Trophoblast cell (in vitro differentiated cells and primary cell): ENCODE data around the gene PTPN7.

Experiments used
- DNase-seq, 2 donors: peaks; one replicate each; pipeline ENCODE4 v3.0.0-alpha.2; 2016
- H2AFZ ChIP-seq: 2 replicates; pipeline ENCODE4 v1.6.1; 2013; ENCODE audit warnings: low read length, moderate library complexity, mild to moderate bottlenecking; ENCODE audit not compliant: insufficient read depth, poor library complexity
- H2AK5ac ChIP-seq: 2 replicates; pipeline ENCODE4 v1.6.1; 2013; ENCODE audit warnings: mild to moderate bottlenecking, low read length
- H2BK120ac ChIP-seq: 2 replicates; pipeline ENCODE4 v1.6.1; 2013; ENCODE audit warnings: low read length, mild to moderate bottlenecking, moderate library complexity; ENCODE audit not compliant: insufficient read depth, poor library complexity
- H2BK12ac ChIP-seq: 2 replicates; pipeline ENCODE4 v1.6.1; 2013; ENCODE audit warnings: mild to moderate bottlenecking, low read length, moderate library complexity
- H2BK5ac ChIP-seq: 2 replicates; pipeline ENCODE4 v1.6.1; 2013; ENCODE audit warnings: low read length, low read depth, moderate library complexity, mild to moderate bottlenecking; ENCODE audit not compliant: poor library complexity
- H3K14ac ChIP-seq: 2 replicates; pipeline ENCODE4 v1.6.1; 2013; ENCODE audit warnings: mild to moderate bottlenecking, low read length
- H3K18ac ChIP-seq: 2 replicates; pipeline ENCODE4 v1.6.1; 2013; ENCODE audit warnings: mild to moderate bottlenecking, low read length
- H3K23ac ChIP-seq: 2 replicates; pipeline ENCODE4 v1.6.1; 2013; ENCODE audit warnings: low read length
- H3K27ac ChIP-seq: 2 replicates; pipeline ENCODE4 v1.5.1; 2013; ENCODE audit warnings: low read depth, mild to moderate bottlenecking, inconsistent platforms, low read length, moderate library complexity
- H3K27me3 ChIP-seq: 2 replicates; pipeline ENCODE4 v1.6.1; 2013; ENCODE audit warnings: inconsistent platforms, mild to moderate bottlenecking, low read length, moderate library complexity; ENCODE audit not compliant: insufficient read depth
- H3K36me3 ChIP-seq, 2 experiments: 1 replicate in 1 of 2; 2 replicates in 1 of 2; pipeline ENCODE4 v1.6.1; 2013; ENCODE audit warnings: low read length in 2 of 2, mild to moderate bottlenecking in 2 of 2, moderate library complexity in 1 of 2; ENCODE audit not compliant: insufficient read depth in 2 of 2, control insufficient read depth in 1 of 2
- H3K4ac ChIP-seq: 2 replicates; pipeline ENCODE4 v1.6.1; 2013; ENCODE audit warnings: low read depth, mild to moderate bottlenecking, low read length, moderate library complexity
- H3K4me1 ChIP-seq, 2 experiments: 1 replicate in 1 of 2; 2 replicates in 1 of 2; pipeline ENCODE4 v1.6.1; 2013; ENCODE audit warnings: low read length in 2 of 2, mild to moderate bottlenecking in 2 of 2, moderate library complexity in 1 of 2; ENCODE audit not compliant: insufficient read depth in 2 of 2, control insufficient read depth in 1 of 2
- H3K4me2 ChIP-seq: 2 replicates; pipeline ENCODE4 v1.6.1; 2013; ENCODE audit warnings: inconsistent platforms, mild to moderate bottlenecking, low read length, moderate library complexity
- H3K4me3 ChIP-seq: 2 replicates; pipeline ENCODE4 v1.5.1; 2013; ENCODE audit warnings: mild to moderate bottlenecking, low read depth, low read length, inconsistent platforms
- H3K79me1 ChIP-seq: one replicate; pipeline ENCODE4 v1.6.1; 2013; ENCODE audit warnings: low read length
- H3K79me2 ChIP-seq: 2 replicates; pipeline ENCODE4 v1.6.1; 2013; ENCODE audit warnings: low read length, mild to moderate bottlenecking; ENCODE audit not compliant: control insufficient read depth, insufficient read depth, poor library complexity
- H3K9ac ChIP-seq: 2 replicates; pipeline ENCODE4 v1.6.1; 2013; ENCODE audit warnings: mild to moderate bottlenecking, low read length
- H3K9me3 ChIP-seq: 2 replicates; pipeline ENCODE4 v1.6.1; 2013; ENCODE audit warnings: low read depth, mild to moderate bottlenecking, control low read depth, inconsistent platforms, low read length; ENCODE audit not compliant: insufficient read depth
- H4K12ac ChIP-seq: 2 replicates; pipeline ENCODE4 v1.6.1; 2013; ENCODE audit warnings: low read depth, mild to moderate bottlenecking, low read length, moderate library complexity
- H4K8ac ChIP-seq: 2 replicates; pipeline ENCODE4 v1.6.1; 2013; ENCODE audit warnings: low read depth, mild to moderate bottlenecking, low read length, moderate library complexity
- H4K91ac ChIP-seq: one replicate; pipeline ENCODE4 v1.6.1; 2013; ENCODE audit warnings: low read depth, mild to moderate bottlenecking, low read length, moderate library complexity
- WGBS: extraction: QIAGEN DNeasy Blood & Tissue Kit; methylation state at CpG from one replicate; pipeline ENCODE4 v1.1.7; 2013; ENCODE audit warnings: missing lambda C conversion rate; ENCODE audit not compliant: insufficient read length, insufficient coverage; ENCODE audit errors: extremely low coverage; 5-methylcytosine and 5-hydroxymethylcytosine counted together

PTPN7 gene

GRCh38 chr1:202117898-202118371 lies 42.5 kb downstream of the PTPN7 start:
- Histone ChIP-seq H3K9ac (no peak overlapping the region), H3K79me2 (no peaks in the 10 kb centered on the region), H2BK12ac (no peak overlapping the region), H2AK5ac (peak overlapping the region; percentile 31), H3K27ac (no peak overlapping the region), H3K79me1 (peaks cover under 1% of the 10 kb centered on the region), H4K91ac (peak overlapping the region; percentile 47), H4K8ac (no peak overlapping the region), H2AFZ (no peak overlapping the region), H3K14ac (no peak overlapping the region), H3K18ac (no peak overlapping the region), H3K9me3 (no peaks in the 10 kb centered on the region), H3K4me3 (no peak overlapping the region), H3K4me1 (peaks cover 6 to 9% of the 10 kb centered on the region in 2 experiments), H3K36me3 (no peaks in the 10 kb centered on the region), H4K12ac (no peak overlapping the region), H3K23ac (no peak overlapping the region), H2BK120ac (no peak overlapping the region), H3K4me2 (no peak overlapping the region), H3K27me3 (no peaks in the 10 kb centered on the region), H3K4ac (no peak overlapping the region), H2BK5ac (no peak overlapping the region)
- peak; percentile 57 to 80 for DNase-seq
- WGBS = no CpG with 5 or more reads among the region's 10 CpGs

DNA sequence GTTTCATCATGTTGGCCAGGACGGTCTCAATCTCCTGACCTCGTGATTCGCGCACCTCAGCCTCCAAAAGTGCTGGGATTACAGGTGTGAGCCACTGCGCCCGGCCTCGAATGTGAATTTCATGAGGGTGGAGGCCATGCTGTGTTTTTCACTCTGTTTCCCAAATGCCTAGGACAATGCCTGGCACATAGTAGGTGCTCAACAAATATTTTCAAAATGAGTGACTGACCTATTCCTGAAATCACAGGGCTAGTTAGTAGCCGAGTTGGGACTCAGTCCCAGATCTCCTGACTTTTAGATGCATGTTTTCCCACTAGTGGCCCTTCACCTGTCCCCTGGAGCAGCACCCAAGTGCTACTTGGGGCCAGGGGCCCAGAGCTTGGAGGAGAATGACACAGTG lies 44.1 kb downstream of the PTPN7 start:
- no peak overlapping the region for H3K27ac ChIP-seq
- H4K91ac ChIP-seq = peak overlapping the region; percentile 4
- H3K9ac ChIP-seq = no peak overlapping the region
- H3K4me1 ChIP-seq = peaks cover 3 to 11% of the 10 kb centered on the region in 2 experiments
- H2BK120ac ChIP-seq = no peak overlapping the region
- H2BK5ac ChIP-seq = no peak overlapping the region
- no peak overlapping the region for H3K14ac ChIP-seq
- no peaks in the 10 kb centered on the region for H3K9me3 ChIP-seq
- H3K23ac ChIP-seq = no peak overlapping the region
- H4K8ac ChIP-seq = no peak overlapping the region
- peaks cover 2% of the 10 kb centered on the region for H3K79me1 ChIP-seq
- no peak overlapping the region for H2BK12ac ChIP-seq
- no peak overlapping the region for H3K4me3 ChIP-seq
- H2AK5ac ChIP-seq = no peak overlapping the region
- H3K18ac ChIP-seq = no peak overlapping the region
- no peaks in the 10 kb centered on the region for H3K27me3 ChIP-seq
- H3K79me2 ChIP-seq = no peaks in the 10 kb centered on the region
- H3K4ac ChIP-seq = no peak overlapping the region
- H4K12ac ChIP-seq = no peak overlapping the region
- no peak for DNase-seq
- H2AFZ ChIP-seq = no peak overlapping the region
- H3K36me3 ChIP-seq = no peaks in the 10 kb centered on the region
- no CpG with 5 or more reads among the region's 8 CpGs for WGBS
- no peak overlapping the region for H3K4me2 ChIP-seq

DNA sequence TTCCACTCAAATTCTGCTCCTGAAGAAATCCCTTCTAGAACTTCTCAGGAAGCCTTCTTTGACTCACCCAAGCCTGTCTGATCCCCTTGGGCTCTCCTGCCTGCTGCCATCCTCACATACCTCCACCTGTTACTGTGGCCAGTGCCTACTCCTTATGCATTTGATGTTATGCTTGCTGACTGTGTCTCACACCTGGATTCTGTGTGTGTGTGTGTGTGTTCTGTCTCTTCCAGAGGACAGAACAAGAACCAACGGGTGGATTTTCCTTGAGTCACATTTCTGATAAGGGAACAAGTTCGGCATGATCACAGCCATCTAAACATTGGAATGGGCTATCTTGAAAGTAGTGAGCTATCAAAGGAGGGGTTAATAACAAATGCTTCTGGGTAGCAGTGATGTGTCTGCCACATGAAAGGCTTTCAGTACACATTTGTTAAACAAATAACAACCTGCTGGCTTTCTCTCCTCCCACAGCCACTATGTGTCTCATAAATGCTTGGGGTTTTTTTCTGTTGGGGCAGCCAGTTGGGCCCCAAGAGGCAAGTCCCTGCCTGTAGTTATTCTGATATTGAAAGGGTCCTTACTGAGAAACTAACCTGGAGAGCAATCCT lies 46.6 kb downstream of the PTPN7 start:
- Histone ChIP-seq H3K4me3 (no peak overlapping the region), H3K4ac (no peak overlapping the region), H3K79me2 (no peaks in the 10 kb centered on the region), H3K23ac (no peak overlapping the region), H3K27me3 (no peaks in the 10 kb centered on the region), H2BK12ac (no peak overlapping the region), H3K79me1 (peaks cover 2% of the 10 kb centered on the region), H3K9me3 (no peaks in the 10 kb centered on the region), H4K12ac (no peak overlapping the region), H3K36me3 (no peaks in the 10 kb centered on the region), H3K18ac (no peak overlapping the region), H4K8ac (no peak overlapping the region), H4K91ac (peak overlapping the region; percentile 45), H2AFZ (no peak overlapping the region), H3K9ac (no peak overlapping the region), H2BK5ac (no peak overlapping the region), H2BK120ac (peak overlapping the region; percentile 17), H3K14ac (no peak overlapping the region), H2AK5ac (no peak overlapping the region), H3K4me2 (no peak overlapping the region), H3K4me1 (peaks cover 2 to 11% of the 10 kb centered on the region in 2 experiments), H3K27ac (no peak overlapping the region)
- DNase-seq = no peak
- no CpG with 5 or more reads among the region's 2 CpGs for WGBS

DNA sequence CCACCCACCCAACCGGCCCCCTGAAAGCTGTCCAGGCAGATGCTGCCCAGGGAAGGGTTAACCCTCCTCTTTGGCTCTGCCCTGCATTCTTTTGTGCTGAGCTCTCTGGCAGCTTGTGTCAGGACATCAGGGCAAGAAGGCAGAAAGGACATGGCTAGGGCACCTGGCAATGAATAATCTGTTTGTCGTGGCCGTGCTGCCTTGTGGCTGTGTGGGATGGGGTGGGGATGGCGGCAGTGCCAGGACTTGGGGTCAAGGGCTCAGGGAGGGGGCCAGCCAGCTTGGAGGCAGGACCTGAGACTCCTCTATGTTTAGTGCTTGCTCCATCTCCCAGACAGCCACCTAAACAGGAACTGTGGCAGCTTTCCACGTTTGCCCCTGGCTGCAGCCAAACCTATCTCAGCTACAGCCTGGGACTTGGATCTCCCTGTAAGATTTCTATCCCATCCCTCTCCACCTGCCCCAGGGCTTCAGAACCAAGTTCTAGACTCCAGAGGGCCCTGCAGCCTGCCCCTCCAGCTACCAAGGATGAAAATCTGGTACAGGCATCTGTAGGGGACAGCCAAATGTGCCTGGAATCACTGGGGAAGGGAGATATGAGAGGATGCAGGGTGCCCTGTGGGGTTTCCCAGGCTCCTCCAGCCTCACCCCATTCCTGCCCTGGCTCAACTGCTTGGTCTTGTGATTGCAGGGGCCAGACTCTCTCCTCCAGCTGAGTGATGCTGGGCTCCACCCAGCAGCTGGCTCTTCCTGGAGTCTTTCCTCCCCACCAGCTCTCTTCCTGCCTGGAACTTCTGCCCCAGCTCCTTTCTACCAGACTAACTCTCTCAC lies 47.3 kb downstream of the PTPN7 start:
- H3K14ac ChIP-seq = peak overlapping the region; percentile 37
- no peak overlapping the region for H2AK5ac ChIP-seq
- H3K23ac ChIP-seq = no peak overlapping the region
- no CpG with 5 or more reads among the region's 5 CpGs for WGBS
- no peak overlapping the region for H4K8ac ChIP-seq
- H3K79me2 ChIP-seq = no peaks in the 10 kb centered on the region
- no peaks in the 10 kb centered on the region for H3K9me3 ChIP-seq
- H3K36me3 ChIP-seq = no peaks in the 10 kb centered on the region
- peak overlapping the region; percentile 57 for H2BK120ac ChIP-seq
- no peak overlapping the region for H3K4me2 ChIP-seq
- peak overlapping the region; percentile 45 for H4K91ac ChIP-seq
- peak overlapping the region; percentile 46 for H3K18ac ChIP-seq
- no peak overlapping the region for H3K4me3 ChIP-seq
- no peak overlapping the region for H3K9ac ChIP-seq
- no peak overlapping the region for H3K27ac ChIP-seq
- H3K79me1 ChIP-seq = peaks cover 2% of the 10 kb centered on the region
- peaks cover 0 to 9% of the 10 kb centered on the region in 2 experiments for H3K4me1 ChIP-seq
- H2BK12ac ChIP-seq = peak overlapping the region; percentile 68
- H3K27me3 ChIP-seq = no peaks in the 10 kb centered on the region
- no peak overlapping the region for H3K4ac ChIP-seq
- no peak overlapping the region for H4K12ac ChIP-seq
- DNase-seq = no peak
- H2AFZ ChIP-seq = no peak overlapping the region
- H2BK5ac ChIP-seq = peak overlapping the region; percentile 20
